SK-N-SH (cell line): ENCODE measurements around the gene STK35. TPM values are rescaled to one million over a fixed set of nuclear protein-coding genes. Genes with fewer than 3 reads are reported as not detected.

ENCODE experiments used
- CTCF ChIA-PET: fragments of 300-600, 350-600 bp; formaldehyde crosslinking; extraction: SDS; loops from one replicate; lab custom pipeline; 2021; lab: Yijun Ruan, JAX
- POLR2A ChIA-PET: fragments of 350-600 bp; sonication (Branson Sonifier 250); formaldehyde crosslinking; extraction: SDS; loops from one replicate; lab custom pipeline; 2020; ENCODE audit warnings: antibody characterized with exemption, inconsistent platforms; lab: Yijun Ruan, JAX
- DNase-seq: peaks from one replicate; pipeline ENCODE4 v3.0.0; 2012
- H2AFZ ChIP-seq: fragments of 200-600 bp; sonication (generic); 2 replicates; pipeline ENCODE4 v1.8.1; 2016; ENCODE audit warnings: antibody characterized with exemption, mild to moderate bottlenecking, low read depth
- H3F3A ChIP-seq: fragments of 200-600 bp; sonication (generic); replicated peaks from 2 replicates; pipeline ENCODE3; 2016; ENCODE audit warnings: antibody characterized with exemption, mild to moderate bottlenecking; ENCODE audit not compliant: insufficient read depth
- H3K27ac ChIP-seq, 2 experiments: fragments of 200-500 bp in 1 of 2; fragments of 200-600 bp in 1 of 2; sonication (Bioruptor generic) in 1 of 2; sonication (generic), shearing (Covaris generic) in 1 of 2; 2 replicates each; pipeline versions ENCODE4 v1.5.1 to v1.6.1; 2014 to 2016; ENCODE audit warnings: low read depth in 2 of 2, inconsistent platforms in 1 of 2, low read length in 1 of 2, mild to moderate bottlenecking in 1 of 2, mixed read lengths in 1 of 2
- H3K27me3 ChIP-seq: fragments of 200-600 bp; sonication (generic), shearing (Covaris generic); 2 replicates; pipeline ENCODE4 v1.6.1; 2016; ENCODE audit warnings: mixed run types; ENCODE audit not compliant: insufficient read depth
- H3K36me3 ChIP-seq, 2 experiments: fragments of 200-500 bp in 1 of 2; fragments of 200-600 bp in 1 of 2; sonication (Bioruptor generic) in 1 of 2; sonication (generic) in 1 of 2; replicated peaks in 1 of 2; 2 replicates each; pipeline versions ENCODE3 to v1.5.1; 2014 to 2016; ENCODE audit warnings: low read length in 1 of 2, mild to moderate bottlenecking in 1 of 2; ENCODE audit not compliant: insufficient read depth in 2 of 2, control insufficient read depth in 1 of 2
- H3K4me1 ChIP-seq, 2 experiments: fragments of 200-500 bp in 1 of 2; fragments of 200-600 bp in 1 of 2; sonication (Bioruptor generic) in 1 of 2; sonication (generic), shearing (Covaris generic) in 1 of 2; 2 replicates each; pipeline versions ENCODE4 v1.5.1 to v1.6.1; 2014 to 2016; ENCODE audit warnings: low read depth in 1 of 2, low read length in 1 of 2, mixed run types in 1 of 2; ENCODE audit not compliant: insufficient read depth in 2 of 2, control insufficient read depth in 1 of 2
- H3K4me2 ChIP-seq: fragments of 200-600 bp; sonication (generic), shearing (Covaris generic); 2 replicates; pipeline ENCODE4 v1.6.1; 2017; ENCODE audit warnings: mixed run types
- H3K4me3 ChIP-seq, 2 experiments: fragments of 200-500 bp in 1 of 2; fragments of 200-600 bp in 1 of 2; sonication (Bioruptor generic) in 1 of 2; sonication (generic), shearing (Covaris generic) in 1 of 2; 2 replicates each; pipeline versions ENCODE4 v1.5.1 to v1.8.1; 2014 to 2016; ENCODE audit warnings: low read depth in 2 of 2, inconsistent platforms in 1 of 2, low read length in 1 of 2, mild to moderate bottlenecking in 1 of 2, mixed read lengths in 1 of 2, moderate library complexity in 1 of 2
- H3K79me2 ChIP-seq: fragments of 200-600 bp; sonication (generic); 2 replicates; pipeline ENCODE4 v1.8.1; 2017; ENCODE audit warnings: mild to moderate bottlenecking; ENCODE audit not compliant: insufficient read depth
- H3K9ac ChIP-seq: fragments of 200-600 bp; sonication (generic); 2 replicates; pipeline ENCODE4 v1.6.1; 2017; ENCODE audit warnings: mixed run types
- H3K9me2 ChIP-seq: fragments of 200-600 bp; sonication (generic); 2 replicates; pipeline ENCODE4 v1.6.1; 2017; ENCODE audit warnings: mixed run types
- H3K9me3 ChIP-seq: fragments of 200-600 bp; sonication (generic); 2 replicates; pipeline ENCODE4 v1.6.1; 2017; ENCODE audit warnings: mixed run types, mild to moderate bottlenecking, moderate library complexity
- H4K20me1 ChIP-seq: fragments of 200-600 bp; sonication (generic); 2 replicates; pipeline ENCODE4 v1.6.1; 2017; ENCODE audit warnings: mild to moderate bottlenecking, mixed run types; ENCODE audit not compliant: insufficient read depth
- CHD2 ChIP-seq: fragments of 150-350 bp; IDR thresholded peaks from 2 replicates; pipeline ENCODE4 v1.6.1; 2018; ENCODE audit warnings: low read length; ENCODE audit not compliant: partially characterized antibody
- EZH2phosphoT487 ChIP-seq: fragments of 200-600 bp; sonication (generic); IDR thresholded peaks from 2 replicates; pipeline ENCODE4 v1.6.1; 2017; ENCODE audit warnings: low read depth, mixed run types, mild to moderate bottlenecking, antibody characterized with exemption, moderate library complexity, borderline replicate concordance
- FOXJ3 ChIP-seq: sonication (generic); formaldehyde crosslinking; IDR thresholded peaks from 2 replicates; pipeline ENCODE4 v1.5.1; 2020; ENCODE audit warnings: mild to moderate bottlenecking, missing genetic modification reagents
- FOXM1 ChIP-seq: IDR thresholded peaks from 2 replicates; pipeline ENCODE4 v1.4.0; 2012; ENCODE audit warnings: low read depth, mild to moderate bottlenecking
- GABPA ChIP-seq: IDR thresholded peaks from 2 replicates; pipeline ENCODE4 v1.4.0; 2012; ENCODE audit warnings: low read depth, mild to moderate bottlenecking
- IRF3 ChIP-seq: fragments of 150-350 bp; IDR thresholded peaks from 2 replicates; pipeline ENCODE4 v1.6.1; 2016; ENCODE audit warnings: mild to moderate bottlenecking, low read depth, low read length
- MEF2A ChIP-seq: IDR thresholded peaks from 2 replicates; pipeline ENCODE4 v1.4.0; 2012; ENCODE audit warnings: low read depth, borderline replicate concordance
- NFIC ChIP-seq: IDR thresholded peaks from 2 replicates; pipeline ENCODE4 v1.4.0; 2012; ENCODE audit warnings: borderline replicate concordance
- NRF1 ChIP-seq: IDR thresholded peaks from 2 replicates; pipeline ENCODE4 v1.6.1; 2012; ENCODE audit warnings: low read depth, mild to moderate bottlenecking, low read length
- RAD21 ChIP-seq: IDR thresholded peaks from 2 replicates; pipeline ENCODE4 v1.6.1; 2012; ENCODE audit warnings: mild to moderate bottlenecking, low read length
- RCOR1 ChIP-seq: fragments of 150-350 bp; IDR thresholded peaks from 2 replicates; pipeline ENCODE4 v1.6.1; 2017; ENCODE audit warnings: antibody characterized with exemption, low read length
- RXRA ChIP-seq: IDR thresholded peaks from 2 replicates; pipeline ENCODE4 v1.4.0; 2012; ENCODE audit warnings: low read depth, mild to moderate bottlenecking, borderline replicate concordance
- SMC3 ChIP-seq: IDR thresholded peaks from 2 replicates; pipeline ENCODE4 v1.6.1; 2012; ENCODE audit warnings: low read depth, low read length, improper control_type of control experiment
- TAF1 ChIP-seq: IDR thresholded peaks from 2 replicates; pipeline ENCODE4 v1.6.1; 2012; ENCODE audit warnings: low read depth, mild to moderate bottlenecking, low read length, moderate library complexity, borderline replicate concordance
- TCF12 ChIP-seq: IDR thresholded peaks from 2 replicates; pipeline ENCODE4 v1.4.0; 2012
- ZBTB33 ChIP-seq: IDR thresholded peaks from 2 replicates; pipeline ENCODE4 v1.4.0; 2012; ENCODE audit warnings: low read depth, borderline replicate concordance
- WGBS: methylation state at CpG from one replicate; pipeline ENCODE4 v1.1.6; 2017; ENCODE audit warnings: low lambda C conversion rate; 5-methylcytosine and 5-hydroxymethylcytosine counted together
- polyA plus RNA-seq, 3 experiments: library from polyadenylated mRNA; depleted of rRNA; stranded (reverse); fragments of >200 nt; gene quantifications; 2 replicates each; pipeline ENCODE4 v1.2.3, GENCODE V29; 2012
- TF ChIP-seq, protein P1 (sequence below): fragments of 150-350 bp; IDR thresholded peaks from 2 replicates; pipeline ENCODE4 v1.6.1; 2017; ENCODE audit warnings: antibody characterized with exemption, low read length, low read depth, borderline replicate concordance
- TF ChIP-seq, protein P2 (sequence below): IDR thresholded peaks from 2 replicates; pipeline ENCODE4 v1.4.0; 2012; ENCODE audit warnings: low read depth, borderline replicate concordance

The STK35 gene
- polyA plus RNA-seq, 1 of the 3 experiments (the other 2 are of a cell fraction): 6.7 TPM

DNA sequence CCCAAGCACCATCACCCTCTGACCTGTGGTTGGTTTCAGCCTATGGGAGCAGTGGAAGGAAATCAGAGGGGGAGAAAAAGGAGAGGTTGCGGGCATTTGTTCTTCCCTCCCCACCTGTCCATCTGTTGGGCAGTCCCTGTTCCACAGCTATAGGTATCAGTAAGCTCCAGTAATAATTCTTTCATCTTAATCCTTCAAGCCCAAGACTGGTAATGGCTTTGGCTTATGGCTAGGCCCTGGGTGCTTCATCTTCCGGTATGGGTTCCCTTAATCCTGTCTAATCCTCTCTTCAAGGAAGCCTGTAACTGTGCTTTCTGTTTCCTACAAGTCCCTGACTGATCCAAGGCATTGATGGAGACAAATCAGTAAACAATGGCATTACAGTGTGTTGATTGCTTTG lies 42.2 kb upstream of the STK35 start:
- no peaks in the 10 kb centered on the region for H3K4me1 ChIP-seq
- H3K79me2 ChIP-seq: no peaks in the 10 kb centered on the region
- WGBS: 67% methylated on average over 2 of the region's 2 CpGs
- CTCF ChIA-PET: no interaction called here
- no peaks in the 10 kb centered on the region for H3F3A ChIP-seq
- H3K9me3 ChIP-seq: no peaks in the 10 kb centered on the region
- H3K9ac ChIP-seq: no peak overlapping the region
- no peaks in the 10 kb centered on the region for H3K36me3 ChIP-seq
- no peaks in the 10 kb centered on the region for H3K9me2 ChIP-seq
- TF ChIP-seq RAD21: no peak
- no peak for TF ChIP-seq MEF2A
- no peak for TF ChIP-seq ZBTB33
- no peak for TF ChIP-seq NRF1
- TF ChIP-seq, protein P1, sequence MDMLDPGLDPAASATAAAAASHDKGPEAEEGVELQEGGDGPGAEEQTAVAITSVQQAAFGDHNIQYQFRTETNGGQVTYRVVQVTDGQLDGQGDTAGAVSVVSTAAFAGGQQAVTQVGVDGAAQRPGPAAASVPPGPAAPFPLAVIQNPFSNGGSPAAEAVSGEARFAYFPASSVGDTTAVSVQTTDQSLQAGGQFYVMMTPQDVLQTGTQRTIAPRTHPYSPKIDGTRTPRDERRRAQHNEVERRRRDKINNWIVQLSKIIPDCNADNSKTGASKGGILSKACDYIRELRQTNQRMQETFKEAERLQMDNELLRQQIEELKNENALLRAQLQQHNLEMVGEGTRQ: no peak
- TF ChIP-seq FOXJ3: no peak
- no peak for TF ChIP-seq NFIC
- no peak for TF ChIP-seq RXRA
- TF ChIP-seq FOXM1: no peak
- no peak for TF ChIP-seq IRF3
- no peak for TF ChIP-seq TCF12
- TF ChIP-seq TAF1: no peak
- no peak for TF ChIP-seq GABPA
- TF ChIP-seq, protein P2, sequence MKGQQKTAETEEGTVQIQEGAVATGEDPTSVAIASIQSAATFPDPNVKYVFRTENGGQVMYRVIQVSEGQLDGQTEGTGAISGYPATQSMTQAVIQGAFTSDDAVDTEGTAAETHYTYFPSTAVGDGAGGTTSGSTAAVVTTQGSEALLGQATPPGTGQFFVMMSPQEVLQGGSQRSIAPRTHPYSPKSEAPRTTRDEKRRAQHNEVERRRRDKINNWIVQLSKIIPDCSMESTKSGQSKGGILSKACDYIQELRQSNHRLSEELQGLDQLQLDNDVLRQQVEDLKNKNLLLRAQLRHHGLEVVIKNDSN: no peak
- TF ChIP-seq SMC3: no peak
- no peak for TF ChIP-seq RCOR1
- TF ChIP-seq EZH2phosphoT487: no peak
- no peak for TF ChIP-seq CHD2
- no peaks in the 10 kb centered on the region; the same call in 1 of the 2 replicates for H3K27me3 ChIP-seq
- DNase-seq: no peak
- no peaks in the 10 kb centered on the region for H4K20me1 ChIP-seq
- H3K27ac ChIP-seq: no peak overlapping the region
- no peak overlapping the region for H3K4me2 ChIP-seq
- no peak overlapping the region for H2AFZ ChIP-seq
- H3K4me3 ChIP-seq: no peak overlapping the region
- POLR2A ChIA-PET: no interaction called here
